Liver (tissue), 9 donors: ENCODE results near the gene CCNO. TPM values are rescaled to one million over a fixed set of nuclear protein-coding genes. Genes with fewer than 3 reads are reported as not detected.

ENCODE experiments used
- DNase-seq: peaks from one replicate; pipeline ENCODE4 v3.0.0-alpha.2; 2017; ENCODE audit warnings: low spot score
- H3K27ac ChIP-seq, 2 donors: one replicate each; pipeline ENCODE4 v1.7.0; 2013; ENCODE audit warnings: inconsistent platforms in 2 of 2, low read length in 2 of 2, control low read depth in 1 of 2, low read depth in 1 of 2, mild to moderate bottlenecking in 1 of 2
- H3K27me3 ChIP-seq, 4 donors: one replicate each; pipeline versions ENCODE4 v1.6.1 to v1.7.0; 2013; ENCODE audit warnings: low read length in 3 of 4, inconsistent platforms in 1 of 4, mild to moderate bottlenecking in 1 of 4, moderate library complexity in 1 of 4; ENCODE audit not compliant: control insufficient read depth in 4 of 4, insufficient read depth in 4 of 4
- H3K36me3 ChIP-seq, 4 donors: one replicate each; pipeline versions ENCODE4 v1.6.1 to v1.7.0; 2013; ENCODE audit warnings: low read length in 3 of 4, mild to moderate bottlenecking in 3 of 4, low read depth in 1 of 4, moderate library complexity in 1 of 4; ENCODE audit not compliant: control insufficient read depth in 4 of 4, insufficient read depth in 3 of 4
- H3K4me1 ChIP-seq, 4 donors: one replicate each; pipeline versions ENCODE4 v1.6.1 to v1.7.0; 2013; ENCODE audit warnings: low read length in 3 of 4, mild to moderate bottlenecking in 3 of 4, moderate library complexity in 1 of 4; ENCODE audit not compliant: control insufficient read depth in 4 of 4, insufficient read depth in 4 of 4
- H3K4me3 ChIP-seq, 3 donors: one replicate each; pipeline versions ENCODE4 v1.6.1 to v1.7.0; 2013; ENCODE audit warnings: low read length in 3 of 3, control low read depth in 1 of 3, low read depth in 1 of 3, mild to moderate bottlenecking in 1 of 3
- H3K9ac ChIP-seq, 2 donors: one replicate each; pipeline ENCODE4 v1.7.0; 2013; ENCODE audit warnings: low read length in 2 of 2, mild to moderate bottlenecking in 2 of 2, moderate library complexity in 2 of 2, control low read depth in 1 of 2, low read depth in 1 of 2
- H3K9me3 ChIP-seq, 4 donors: one replicate each; pipeline versions ENCODE4 v1.6.1 to v1.7.0; 2013; ENCODE audit warnings: low read length in 3 of 4; ENCODE audit not compliant: control insufficient read depth in 4 of 4
- EGR1 ChIP-seq, 2 donors: IDR thresholded peaks; 2 replicates each; pipeline ENCODE4 v1.6.1; 2016 to 2018; ENCODE audit warnings: antibody characterized with exemption in 2 of 2, low read depth in 2 of 2
- FOXA1 ChIP-seq: IDR thresholded peaks from 2 replicates; pipeline ENCODE4 v1.6.1; 2016; ENCODE audit warnings: antibody characterized with exemption
- FOXA2 ChIP-seq: IDR thresholded peaks from 2 replicates; pipeline ENCODE4 v1.6.1; 2016; ENCODE audit warnings: antibody characterized with exemption
- GABPA ChIP-seq, 2 donors: IDR thresholded peaks in 1 of 2; conservative IDR thresholded peaks in 1 of 2; 2 replicates each; pipeline ENCODE4 v1.6.1; 2016; ENCODE audit warnings: antibody characterized with exemption in 2 of 2, mild to moderate bottlenecking in 1 of 2, moderate library complexity in 1 of 2
- HNF4A ChIP-seq, 2 donors: conservative IDR thresholded peaks; 2 replicates each; pipeline ENCODE4 v1.6.1; 2016; ENCODE audit warnings: antibody characterized with exemption in 2 of 2, mild to moderate bottlenecking in 2 of 2
- HNF4G ChIP-seq: IDR thresholded peaks from 2 replicates; pipeline ENCODE4 v1.6.1; 2016; ENCODE audit warnings: antibody characterized with exemption
- JUND ChIP-seq, 2 donors: IDR thresholded peaks; 2 replicates each; pipeline ENCODE4 v1.6.1; 2016; ENCODE audit warnings: antibody characterized with exemption in 2 of 2
- NR2F2 ChIP-seq: IDR thresholded peaks from 2 replicates; pipeline ENCODE4 v1.6.1; 2016; ENCODE audit warnings: antibody characterized with exemption
- RAD21 ChIP-seq, 2 donors: IDR thresholded peaks; 2 replicates each; pipeline ENCODE4 v1.6.1; 2016; ENCODE audit warnings: antibody characterized with exemption in 2 of 2, mild to moderate bottlenecking in 2 of 2
- RXRA ChIP-seq, 2 donors: IDR thresholded peaks; 2 replicates each; pipeline ENCODE4 v1.6.1; 2017 to 2018; ENCODE audit warnings: antibody characterized with exemption in 2 of 2, mild to moderate bottlenecking in 1 of 2
- SP1 ChIP-seq: IDR thresholded peaks from 2 replicates; pipeline ENCODE4 v1.6.1; 2018; ENCODE audit warnings: antibody characterized with exemption, mild to moderate bottlenecking
- WGBS: extraction: QIAGEN DNeasy Blood & Tissue Kit; methylation state at CpG from one replicate; pipeline ENCODE4 v1.1.7; 2013; 5-methylcytosine and 5-hydroxymethylcytosine counted together
- polyA plus RNA-seq, 2 donors: library from polyadenylated mRNA; stranded (reverse) in 1 of 2; unstranded in 1 of 2; fragments of 200-250 nt in 1 of 2; fragments of >200 nt in 1 of 2; fragmentation: Nextera tagmentation in 1 of 2; extraction: Ambion mirVana in 1 of 2; gene quantifications; one replicate each; pipeline versions ENCODE4 v1.2.1 to v1.2.3, GENCODE V29; 2013 to 2015
- total RNA-seq, 2 donors: library from RNA; depleted of rRNA; stranded (reverse); fragments of >200 nt; gene quantifications; one replicate each; pipeline ENCODE4 v1.2.3, GENCODE V29; 2014
- TF ChIP-seq, protein P1 (sequence below): IDR thresholded peaks from 2 replicates; pipeline ENCODE4 v1.6.1; 2016; ENCODE audit warnings: antibody characterized with exemption
- TF ChIP-seq, protein P2 (sequence below): fragments of 150-350 bp; IDR thresholded peaks from 2 replicates; pipeline ENCODE4 v1.5.1; 2017; ENCODE audit warnings: improper control_type of control experiment, low read depth, low read length; ENCODE audit not compliant: missing input control
- TF ChIP-seq, protein P3 (sequence below): IDR thresholded peaks from 2 replicates; pipeline ENCODE4 v1.6.1; 2016; ENCODE audit warnings: antibody characterized with exemption
- TF ChIP-seq, protein P4 (sequence below): IDR thresholded peaks from 2 replicates; pipeline ENCODE4 v1.6.1; 2016; ENCODE audit warnings: antibody characterized with exemption
- TF ChIP-seq, protein P5 (sequence below): IDR thresholded peaks from 2 replicates; pipeline ENCODE4 v1.6.1; 2016; ENCODE audit warnings: antibody characterized with exemption, mild to moderate bottlenecking
- donor health status: healthy.
- donor health status: healthy.
- donor health status: healthy.
- donor health status: healthy.
- donor health status: healthy.

CCNO gene
- total and polyA plus RNA-seq, 4 donors: 0.23 TPM; not detected in 3

DNA sequence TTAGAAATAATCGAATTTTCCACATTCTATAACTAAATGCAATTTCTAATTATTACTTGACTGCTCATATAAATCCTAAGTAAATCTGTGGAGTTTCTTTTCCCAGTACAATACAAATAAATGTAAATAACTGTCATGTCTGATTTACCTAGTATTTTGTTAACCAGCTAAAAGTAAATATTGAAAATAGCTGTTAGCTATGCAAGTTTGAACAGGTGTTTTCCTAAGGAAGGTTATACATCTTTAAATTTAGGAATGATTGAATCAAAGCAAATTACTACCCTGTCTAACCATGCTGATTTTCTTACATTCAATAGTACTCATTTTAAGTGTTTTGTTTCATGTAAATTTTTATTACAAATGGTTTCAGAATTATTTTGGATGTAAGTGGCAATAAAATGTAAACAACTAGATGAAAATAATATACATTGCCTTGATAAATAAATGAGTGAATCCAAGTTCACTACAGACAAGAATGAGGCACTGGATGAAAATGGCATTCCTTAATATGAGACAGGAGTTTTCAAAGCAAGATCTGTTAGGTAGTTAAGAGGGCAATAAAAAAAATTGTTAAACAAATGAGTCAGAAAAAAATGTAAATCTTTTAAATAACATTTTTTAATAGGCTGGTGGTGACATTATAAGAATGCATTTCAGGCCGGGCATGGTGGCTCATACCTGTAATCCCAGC, 22.1 kb downstream of the CCNO start:
- Histone ChIP-seq H3K27ac (no peak overlapping the region), H3K27me3 (peaks cover 0 to 3% (median 0%) of the 10 kb centered on the region in 4 donors), H3K9ac (no peak overlapping the region), H3K36me3 (no peaks in the 10 kb centered on the region), H3K4me3 (no peak overlapping the region), H3K9me3 (no peaks in the 10 kb centered on the region), H3K4me1 (no peaks in the 10 kb centered on the region)
- 78% methylated on average over 2 of the region's 2 CpGs for WGBS
- DNase-seq: no peak
- TF ChIP-seq HNF4G (no peak), GABPA (IDR thresholded peaks at IDR 0.05 in 1 of 2, conservative IDR thresholded peaks at IDR 0.05 in 1 of 2) (no peak)
- TF ChIP-seq, protein P1, sequence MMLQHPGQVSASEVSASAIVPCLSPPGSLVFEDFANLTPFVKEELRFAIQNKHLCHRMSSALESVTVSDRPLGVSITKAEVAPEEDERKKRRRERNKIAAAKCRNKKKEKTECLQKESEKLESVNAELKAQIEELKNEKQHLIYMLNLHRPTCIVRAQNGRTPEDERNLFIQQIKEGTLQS: no peak
- TF ChIP-seq, protein P2, sequence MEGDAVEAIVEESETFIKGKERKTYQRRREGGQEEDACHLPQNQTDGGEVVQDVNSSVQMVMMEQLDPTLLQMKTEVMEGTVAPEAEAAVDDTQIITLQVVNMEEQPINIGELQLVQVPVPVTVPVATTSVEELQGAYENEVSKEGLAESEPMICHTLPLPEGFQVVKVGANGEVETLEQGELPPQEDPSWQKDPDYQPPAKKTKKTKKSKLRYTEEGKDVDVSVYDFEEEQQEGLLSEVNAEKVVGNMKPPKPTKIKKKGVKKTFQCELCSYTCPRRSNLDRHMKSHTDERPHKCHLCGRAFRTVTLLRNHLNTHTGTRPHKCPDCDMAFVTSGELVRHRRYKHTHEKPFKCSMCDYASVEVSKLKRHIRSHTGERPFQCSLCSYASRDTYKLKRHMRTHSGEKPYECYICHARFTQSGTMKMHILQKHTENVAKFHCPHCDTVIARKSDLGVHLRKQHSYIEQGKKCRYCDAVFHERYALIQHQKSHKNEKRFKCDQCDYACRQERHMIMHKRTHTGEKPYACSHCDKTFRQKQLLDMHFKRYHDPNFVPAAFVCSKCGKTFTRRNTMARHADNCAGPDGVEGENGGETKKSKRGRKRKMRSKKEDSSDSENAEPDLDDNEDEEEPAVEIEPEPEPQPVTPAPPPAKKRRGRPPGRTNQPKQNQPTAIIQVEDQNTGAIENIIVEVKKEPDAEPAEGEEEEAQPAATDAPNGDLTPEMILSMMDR: no peak

DNA sequence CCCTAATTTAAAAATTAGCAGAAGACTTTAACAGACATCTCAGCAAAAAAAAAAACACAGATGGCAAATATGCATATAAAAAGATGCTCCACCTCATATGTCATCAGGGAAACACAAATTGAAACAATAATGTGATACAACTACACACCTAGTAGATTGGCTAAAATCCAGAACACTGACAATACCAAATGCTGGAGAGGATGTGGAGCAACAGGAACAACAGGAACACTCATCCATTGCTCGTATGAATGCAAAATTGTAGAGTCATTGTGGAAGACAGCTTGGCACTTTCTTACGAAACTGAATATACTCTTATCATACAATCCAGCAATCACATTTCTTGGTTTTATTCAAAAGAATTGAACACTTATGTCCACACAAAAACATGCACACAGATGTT, 28.4 kb downstream of the CCNO start:
- H3K27me3 ChIP-seq: no peaks in the 10 kb centered on the region

More for the DNA sequence above, 28.4 kb downstream of the CCNO start:
- H3K36me3 ChIP-seq: no peaks in the 10 kb centered on the region
- H3K9me3 ChIP-seq: no peaks in the 10 kb centered on the region
- H3K27ac ChIP-seq: no peak overlapping the region
- no peak for DNase-seq
- TF ChIP-seq EGR1 (IDR thresholded peaks at IDR 0.05; ENCODE audit: low read depth in 2 of 2): no peak
- TF ChIP-seq, protein P3, sequence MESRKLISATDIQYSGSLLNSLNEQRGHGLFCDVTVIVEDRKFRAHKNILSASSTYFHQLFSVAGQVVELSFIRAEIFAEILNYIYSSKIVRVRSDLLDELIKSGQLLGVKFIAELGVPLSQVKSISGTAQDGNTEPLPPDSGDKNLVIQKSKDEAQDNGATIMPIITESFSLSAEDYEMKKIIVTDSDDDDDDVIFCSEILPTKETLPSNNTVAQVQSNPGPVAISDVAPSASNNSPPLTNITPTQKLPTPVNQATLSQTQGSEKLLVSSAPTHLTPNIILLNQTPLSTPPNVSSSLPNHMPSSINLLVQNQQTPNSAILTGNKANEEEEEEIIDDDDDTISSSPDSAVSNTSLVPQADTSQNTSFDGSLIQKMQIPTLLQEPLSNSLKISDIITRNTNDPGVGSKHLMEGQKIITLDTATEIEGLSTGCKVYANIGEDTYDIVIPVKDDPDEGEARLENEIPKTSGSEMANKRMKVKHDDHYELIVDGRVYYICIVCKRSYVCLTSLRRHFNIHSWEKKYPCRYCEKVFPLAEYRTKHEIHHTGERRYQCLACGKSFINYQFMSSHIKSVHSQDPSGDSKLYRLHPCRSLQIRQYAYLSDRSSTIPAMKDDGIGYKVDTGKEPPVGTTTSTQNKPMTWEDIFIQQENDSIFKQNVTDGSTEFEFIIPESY: no peak
- TF ChIP-seq, protein P4, sequence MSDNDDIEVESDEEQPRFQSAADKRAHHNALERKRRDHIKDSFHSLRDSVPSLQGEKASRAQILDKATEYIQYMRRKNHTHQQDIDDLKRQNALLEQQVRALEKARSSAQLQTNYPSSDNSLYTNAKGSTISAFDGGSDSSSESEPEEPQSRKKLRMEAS: no peak
- TF ChIP-seq, protein P5, sequence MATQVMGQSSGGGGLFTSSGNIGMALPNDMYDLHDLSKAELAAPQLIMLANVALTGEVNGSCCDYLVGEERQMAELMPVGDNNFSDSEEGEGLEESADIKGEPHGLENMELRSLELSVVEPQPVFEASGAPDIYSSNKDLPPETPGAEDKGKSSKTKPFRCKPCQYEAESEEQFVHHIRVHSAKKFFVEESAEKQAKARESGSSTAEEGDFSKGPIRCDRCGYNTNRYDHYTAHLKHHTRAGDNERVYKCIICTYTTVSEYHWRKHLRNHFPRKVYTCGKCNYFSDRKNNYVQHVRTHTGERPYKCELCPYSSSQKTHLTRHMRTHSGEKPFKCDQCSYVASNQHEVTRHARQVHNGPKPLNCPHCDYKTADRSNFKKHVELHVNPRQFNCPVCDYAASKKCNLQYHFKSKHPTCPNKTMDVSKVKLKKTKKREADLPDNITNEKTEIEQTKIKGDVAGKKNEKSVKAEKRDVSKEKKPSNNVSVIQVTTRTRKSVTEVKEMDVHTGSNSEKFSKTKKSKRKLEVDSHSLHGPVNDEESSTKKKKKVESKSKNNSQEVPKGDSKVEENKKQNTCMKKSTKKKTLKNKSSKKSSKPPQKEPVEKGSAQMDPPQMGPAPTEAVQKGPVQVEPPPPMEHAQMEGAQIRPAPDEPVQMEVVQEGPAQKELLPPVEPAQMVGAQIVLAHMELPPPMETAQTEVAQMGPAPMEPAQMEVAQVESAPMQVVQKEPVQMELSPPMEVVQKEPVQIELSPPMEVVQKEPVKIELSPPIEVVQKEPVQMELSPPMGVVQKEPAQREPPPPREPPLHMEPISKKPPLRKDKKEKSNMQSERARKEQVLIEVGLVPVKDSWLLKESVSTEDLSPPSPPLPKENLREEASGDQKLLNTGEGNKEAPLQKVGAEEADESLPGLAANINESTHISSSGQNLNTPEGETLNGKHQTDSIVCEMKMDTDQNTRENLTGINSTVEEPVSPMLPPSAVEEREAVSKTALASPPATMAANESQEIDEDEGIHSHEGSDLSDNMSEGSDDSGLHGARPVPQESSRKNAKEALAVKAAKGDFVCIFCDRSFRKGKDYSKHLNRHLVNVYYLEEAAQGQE: no peak
- TF ChIP-seq HNF4G: no peak
- TF ChIP-seq JUND (IDR thresholded peaks at IDR 0.05): no peak
- no peak for TF ChIP-seq NR2F2
- no peak for TF ChIP-seq SP1
- TF ChIP-seq RXRA (IDR thresholded peaks at IDR 0.05): no peak
- no peak for TF ChIP-seq RAD21 (IDR thresholded peaks at IDR 0.05)
- no peak for TF ChIP-seq FOXA1
- no peak for TF ChIP-seq FOXA2
- TF ChIP-seq HNF4A (conservative IDR thresholded peaks at IDR 0.05): no peak
- 69% methylated on average over 2 of the region's 2 CpGs for WGBS
- no peak overlapping the region for H3K9ac ChIP-seq
- H3K4me3 ChIP-seq: no peak overlapping the region
- H3K4me1 ChIP-seq: no peaks in the 10 kb centered on the region
